ENCODE results near the gene MAOA.

The MAOA gene

GRCh38 chrX:43656005-43656494 lies at the start of gene MAOA:
MAOA (plus strand) TSS chrX:43656299; CDS start chrX:43656342, 43 bp downstream.
- no peak for TF ChIP-seq CTCF (IDR thresholded peaks at IDR 0.05)

GRCh38 chrX:43612400-43612799 lies 43.7 kb upstream of the MAOA start:
- no peak for TF ChIP-seq CTCF (IDR thresholded peaks at IDR 0.05)

GRCh38 chrX:43615660-43616059 lies 40.4 kb upstream of the MAOA start:
- TF ChIP-seq CTCF (IDR thresholded peaks at IDR 0.05), result no peak

- no peak for TF ChIP-seq CTCF (IDR thresholded peaks at IDR 0.05)
Measured at GRCh38 chrX:43618366-43619205, 37.5 kb upstream of the MAOA start.

GRCh38 chrX:43627147-43627546 lies 29.0 kb upstream of the MAOA start:
- TF ChIP-seq CTCF (IDR thresholded peaks at IDR 0.05), result no peak

- TF ChIP-seq CTCF (IDR thresholded peaks at IDR 0.05), result no peak
Measured at GRCh38 chrX:43627669-43628068, 28.4 kb upstream of the MAOA start.

GRCh38 chrX:43629229-43629628 lies 26.9 kb upstream of the MAOA start:
- TF ChIP-seq CTCF (IDR thresholded peaks at IDR 0.05), result no peak

All from LNCAP (cell line).